ENCODE measurements around the gene CBX8. TPM values are rescaled to one million over a fixed set of nuclear protein-coding genes. Genes with fewer than 3 reads are reported as not detected.

Gene CBX8
- total and polyA plus RNA-seq, 2 donors from 2014 or later = 3.5 to 6.2 TPM

- H3K4me3 ChIP-seq (ENCODE audit: low read length in 3 of 3) = no peak overlapping the region
- no peaks in the 10 kb centered on the region for H3K9me3 ChIP-seq (ENCODE audit: control insufficient read depth in 2 of 3, insufficient read depth in 1 of 3, low read length in 3 of 3)
- FAIRE-seq (no peak), DNase-seq (peak in 2 of 5 donors; percentile 24 to 46)
- peaks cover 0 to 2% (median 0%) of the 10 kb centered on the region in 3 donors for H3K36me3 ChIP-seq (ENCODE audit: control insufficient read depth in 2 of 3, insufficient read depth in 3 of 3, low read length in 3 of 3)
- intact Hi-C loops (cut with DNase I) = no loop called here
- no peak for TF ChIP-seq CTCF (IDR thresholded peaks at IDR 0.05; ENCODE audit: borderline replicate concordance, extremely low read depth, insufficient read depth)
- no peak overlapping the region for H3K27ac ChIP-seq (ENCODE audit: low read depth in 2 of 2, low read length in 2 of 2)
- H3K4me1 ChIP-seq (ENCODE audit: control insufficient read depth in 2 of 3, insufficient read depth in 2 of 3, low read depth in 1 of 3, low read length in 3 of 3) = peaks cover 0 to 19% (median 7%) of the 10 kb centered on the region in 3 donors
- H3K9ac ChIP-seq (ENCODE audit: low read length in 3 of 3) = no peak overlapping the region
- H3K27me3 ChIP-seq (ENCODE audit: control insufficient read depth, insufficient read depth, low read length) = peaks cover 48% of the 10 kb centered on the region
Observed at GRCh38 chr17:79799538-79800324, 2.9 kb upstream of the CBX8 start.

GRCh38 chr17:79799174-79799537 is 2.3 kb upstream of the CBX8 start:
- peaks cover 43% of the 10 kb centered on the region for H3K27me3 ChIP-seq (ENCODE audit: control insufficient read depth, insufficient read depth, low read length)
- no peak overlapping the region for H3K27ac ChIP-seq (ENCODE audit: low read depth in 2 of 2, low read length in 2 of 2)
- FAIRE-seq (no peak), DNase-seq (peak in 1 of 5 donors; percentile 70)
- H3K36me3 ChIP-seq (ENCODE audit: control insufficient read depth in 2 of 3, insufficient read depth in 3 of 3, low read length in 3 of 3) = peaks cover 0 to 2% (median 0%) of the 10 kb centered on the region in 3 donors
- TF ChIP-seq CTCF (IDR thresholded peaks at IDR 0.05; ENCODE audit: borderline replicate concordance, extremely low read depth, insufficient read depth) = no peak
- H3K9me3 ChIP-seq (ENCODE audit: control insufficient read depth in 2 of 3, insufficient read depth in 1 of 3, low read length in 3 of 3) = no peaks in the 10 kb centered on the region
- peaks cover 0 to 19% (median 7%) of the 10 kb centered on the region in 3 donors for H3K4me1 ChIP-seq (ENCODE audit: control insufficient read depth in 2 of 3, insufficient read depth in 2 of 3, low read depth in 1 of 3, low read length in 3 of 3)
- no peak overlapping the region for H3K4me3 ChIP-seq (ENCODE audit: low read length in 3 of 3)
- no peak overlapping the region for H3K9ac ChIP-seq (ENCODE audit: low read length in 3 of 3)
- intact Hi-C loops (cut with DNase I) = no loop called here

- no peak overlapping the region for H3K4me3 ChIP-seq (ENCODE audit: low read length in 3 of 3)
- intact Hi-C loops (cut with DNase I) = no loop called here
- H3K9ac ChIP-seq (ENCODE audit: low read length in 3 of 3) = no peak overlapping the region
- no peak overlapping the region for H3K27ac ChIP-seq (ENCODE audit: low read depth in 2 of 2, low read length in 2 of 2)
- H3K36me3 ChIP-seq (ENCODE audit: control insufficient read depth in 2 of 3, insufficient read depth in 3 of 3, low read length in 3 of 3) = peaks cover 0 to 2% (median 0%) of the 10 kb centered on the region in 3 donors
- no peaks in the 10 kb centered on the region for H3K9me3 ChIP-seq (ENCODE audit: control insufficient read depth in 2 of 3, insufficient read depth in 1 of 3, low read length in 3 of 3)
- no peak for TF ChIP-seq CTCF (IDR thresholded peaks at IDR 0.05; ENCODE audit: borderline replicate concordance, extremely low read depth, insufficient read depth)
- no peak for FAIRE-seq
- H3K4me1 ChIP-seq (ENCODE audit: control insufficient read depth in 2 of 3, insufficient read depth in 2 of 3, low read depth in 1 of 3, low read length in 3 of 3) = peaks cover 2 to 19% (median 7%) of the 10 kb centered on the region in 3 donors
- DNase-seq = peak; percentile 69 to 85 (median 76)
- H3K27me3 ChIP-seq (ENCODE audit: control insufficient read depth, insufficient read depth, low read length) = peaks cover 37% of the 10 kb centered on the region
Observed at GRCh38 chr17:79798299-79799173, 1.7 kb upstream of the CBX8 start.

Measured in kidney (tissue), 14 donors.